Muscle layer of duodenum (tissue), 2 donors: ENCODE data around the gene ADAMTS15.
A peak's percentile ranks its signal among the peaks of the same experiment; 100 is the strongest.

Experiments used
- H3K27ac ChIP-seq: one replicate; pipeline ENCODE4 v1.7.0; 2013; ENCODE audit warnings: mild to moderate bottlenecking, low read length
- H3K27me3 ChIP-seq: one replicate; pipeline ENCODE4 v1.7.0; 2013; ENCODE audit warnings: low read depth, mild to moderate bottlenecking, control low read depth, low read length
- H3K36me3 ChIP-seq, 2 donors: one replicate each; pipeline ENCODE4 v1.7.0; 2013; ENCODE audit warnings: low read length in 2 of 2, control low read depth in 1 of 2, mild to moderate bottlenecking in 1 of 2; ENCODE audit not compliant: insufficient read depth in 2 of 2, control insufficient read depth in 1 of 2
- H3K4me1 ChIP-seq, 2 donors: one replicate each; pipeline ENCODE4 v1.7.0; 2013; ENCODE audit warnings: low read length in 2 of 2, mild to moderate bottlenecking in 2 of 2, control low read depth in 1 of 2, moderate library complexity in 1 of 2; ENCODE audit not compliant: insufficient read depth in 2 of 2, control insufficient read depth in 1 of 2
- H3K4me3 ChIP-seq, 2 donors: one replicate each; pipeline ENCODE4 v1.7.0; 2013; ENCODE audit warnings: low read length in 2 of 2, low read depth in 1 of 2, mild to moderate bottlenecking in 1 of 2
- H3K9me3 ChIP-seq, 2 donors: one replicate each; pipeline ENCODE4 v1.7.0; 2013; ENCODE audit warnings: low read length in 2 of 2, control low read depth in 1 of 2, mild to moderate bottlenecking in 1 of 2; ENCODE audit not compliant: control insufficient read depth in 1 of 2
- donor health status: healthy.

Gene ADAMTS15

GRCh38 chr11:130421199-130421585, 27.3 kb upstream of the ADAMTS15 start:
- Histone ChIP-seq H3K36me3 (no peaks in the 10 kb centered on the region), H3K4me3 (no peak overlapping the region), H3K4me1 (peaks cover 11 to 27% of the 10 kb centered on the region in 2 donors), H3K9me3 (no peaks in the 10 kb centered on the region), H3K27ac (no peak overlapping the region), H3K27me3 (peaks cover 3% of the 10 kb centered on the region)

- H3K4me3 ChIP-seq = no peak overlapping the region
- peaks cover 11 to 31% of the 10 kb centered on the region in 2 donors for H3K4me1 ChIP-seq
- no peak overlapping the region for H3K27ac ChIP-seq
- no peaks in the 10 kb centered on the region for H3K9me3 ChIP-seq
- no peaks in the 10 kb centered on the region for H3K36me3 ChIP-seq
- H3K27me3 ChIP-seq = peaks cover 8% of the 10 kb centered on the region
Measured at GRCh38 chr11:130421697-130422096, 26.7 kb upstream of the ADAMTS15 start.

- no peak overlapping the region for H3K27ac ChIP-seq
- H3K27me3 ChIP-seq = peaks cover 13% of the 10 kb centered on the region
- H3K9me3 ChIP-seq = no peaks in the 10 kb centered on the region
- no peak overlapping the region for H3K4me3 ChIP-seq
- peaks cover 11 to 36% of the 10 kb centered on the region in 2 donors for H3K4me1 ChIP-seq
- no peaks in the 10 kb centered on the region for H3K36me3 ChIP-seq
Measured at GRCh38 chr11:130422251-130422995, 26.0 kb upstream of the ADAMTS15 start.

- Histone ChIP-seq H3K36me3 (no peaks in the 10 kb centered on the region), H3K4me3 (no peak overlapping the region), H3K9me3 (no peaks in the 10 kb centered on the region), H3K27ac (no peak overlapping the region), H3K27me3 (peaks cover 13% of the 10 kb centered on the region), H3K4me1 (peaks cover 11 to 33% of the 10 kb centered on the region in 2 donors)
Measured at GRCh38 chr11:130423541-130424142, 24.8 kb upstream of the ADAMTS15 start.

- peaks cover 11 to 33% of the 10 kb centered on the region in 2 donors for H3K4me1 ChIP-seq
- H3K4me3 ChIP-seq = no peak overlapping the region
- H3K27me3 ChIP-seq = peaks cover 13% of the 10 kb centered on the region
- H3K27ac ChIP-seq = no peak overlapping the region
- H3K36me3 ChIP-seq = no peaks in the 10 kb centered on the region
- H3K9me3 ChIP-seq = no peaks in the 10 kb centered on the region
Measured at GRCh38 chr11:130424613-130425140, 23.8 kb upstream of the ADAMTS15 start.

GRCh38 chr11:130425156-130425555, 23.3 kb upstream of the ADAMTS15 start:
- H3K36me3 ChIP-seq = no peaks in the 10 kb centered on the region
- no peak overlapping the region for H3K27ac ChIP-seq
- peaks cover 13% of the 10 kb centered on the region for H3K27me3 ChIP-seq
- H3K4me3 ChIP-seq = no peak overlapping the region
- peaks cover 11 to 30% of the 10 kb centered on the region in 2 donors for H3K4me1 ChIP-seq
- H3K9me3 ChIP-seq = no peaks in the 10 kb centered on the region

- Histone ChIP-seq H3K4me3 (peak overlapping the region; percentile 52 to 71), H3K27me3 (peaks cover 13% of the 10 kb centered on the region), H3K9me3 (no peaks in the 10 kb centered on the region), H3K36me3 (no peaks in the 10 kb centered on the region), H3K27ac (peak overlapping the region; percentile 23), H3K4me1 (peaks cover 0 to 22% of the 10 kb centered on the region in 2 donors)
Measured at GRCh38 chr11:130426223-130426836, 22.1 kb upstream of the ADAMTS15 start.

GRCh38 chr11:130426837-130427341, 21.6 kb upstream of the ADAMTS15 start:
- Histone ChIP-seq H3K27me3 (peaks cover 13% of the 10 kb centered on the region), H3K9me3 (no peaks in the 10 kb centered on the region), H3K4me3 (peak overlapping the region; percentile 52 to 71), H3K27ac (peak overlapping the region; percentile 23), H3K36me3 (no peaks in the 10 kb centered on the region), H3K4me1 (peaks cover 0 to 22% of the 10 kb centered on the region in 2 donors)

- H3K27me3 ChIP-seq = peaks cover 13% of the 10 kb centered on the region
- no peaks in the 10 kb centered on the region for H3K9me3 ChIP-seq
- H3K27ac ChIP-seq = no peak overlapping the region
- peak overlapping the region; percentile 52 to 71 for H3K4me3 ChIP-seq
- no peaks in the 10 kb centered on the region for H3K36me3 ChIP-seq
- peaks cover 0 to 22% of the 10 kb centered on the region in 2 donors for H3K4me1 ChIP-seq
Measured at GRCh38 chr11:130427581-130428315, 20.7 kb upstream of the ADAMTS15 start.

- no peaks in the 10 kb centered on the region for H3K36me3 ChIP-seq
- H3K27ac ChIP-seq = no peak within 1 kb of the TSS
- peaks cover 13% of the 10 kb centered on the region for H3K27me3 ChIP-seq
- peak within 1 kb of the TSS; percentile 52 to 71 for H3K4me3 ChIP-seq
- H3K4me1 ChIP-seq = peaks cover 0 to 22% of the 10 kb centered on the region in 2 donors
- H3K9me3 ChIP-seq = no peaks in the 10 kb centered on the region
Measured at GRCh38 chr11:130428316-130429119, 19.9 kb upstream of the ADAMTS15 start, which contains the start of gene ADAMTS8. Gene ADAMTS8 (minus strand): TSS chr11:130428609. CDS start chr11:130428286, 323 bp downstream.
